ENCODE measurements around the gene KRTAP10-1. TPM values are rescaled to one million over a fixed set of nuclear protein-coding genes. Genes with fewer than 3 reads are reported as not detected.

KRTAP10-1 gene
- total RNA-seq, 1 experiment from 2014 or later: not detected

DNA sequence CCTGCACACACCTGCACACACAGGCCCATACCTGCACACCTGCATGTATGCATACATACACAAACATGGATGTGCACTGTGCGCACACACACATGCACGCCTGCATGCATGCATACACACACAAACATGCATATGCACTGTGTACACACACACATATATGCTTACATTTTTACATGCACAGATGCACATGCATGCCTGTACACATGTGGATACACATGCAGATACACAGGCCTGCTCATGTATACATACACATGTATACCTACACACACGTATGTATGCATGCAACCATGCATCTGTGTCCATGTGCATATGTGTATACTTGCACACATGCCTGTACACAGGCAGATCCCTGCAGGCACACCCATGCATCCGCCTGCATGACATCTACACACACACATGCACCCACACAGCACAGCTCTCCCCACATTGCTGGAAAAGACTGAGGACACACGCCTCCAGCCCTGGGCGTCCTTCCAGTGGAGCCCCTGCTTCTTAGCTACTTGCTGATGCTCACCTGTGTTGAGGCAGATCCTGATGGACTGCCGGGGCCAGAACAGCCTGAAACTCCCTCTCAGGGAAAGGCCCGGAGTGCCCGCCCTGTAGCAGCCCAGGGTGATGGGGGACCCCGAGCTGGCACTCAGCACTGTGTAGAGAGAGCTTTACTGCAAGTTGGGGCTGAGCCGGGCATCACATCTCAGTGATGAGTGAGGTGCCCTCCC is 28.6 kb downstream of the KRTAP10-1 start:
- no peaks in the 10 kb centered on the region for H3K36me3 ChIP-seq (ENCODE audit: control insufficient read depth, insufficient read depth, low read length)
- TF ChIP-seq, protein P1, sequence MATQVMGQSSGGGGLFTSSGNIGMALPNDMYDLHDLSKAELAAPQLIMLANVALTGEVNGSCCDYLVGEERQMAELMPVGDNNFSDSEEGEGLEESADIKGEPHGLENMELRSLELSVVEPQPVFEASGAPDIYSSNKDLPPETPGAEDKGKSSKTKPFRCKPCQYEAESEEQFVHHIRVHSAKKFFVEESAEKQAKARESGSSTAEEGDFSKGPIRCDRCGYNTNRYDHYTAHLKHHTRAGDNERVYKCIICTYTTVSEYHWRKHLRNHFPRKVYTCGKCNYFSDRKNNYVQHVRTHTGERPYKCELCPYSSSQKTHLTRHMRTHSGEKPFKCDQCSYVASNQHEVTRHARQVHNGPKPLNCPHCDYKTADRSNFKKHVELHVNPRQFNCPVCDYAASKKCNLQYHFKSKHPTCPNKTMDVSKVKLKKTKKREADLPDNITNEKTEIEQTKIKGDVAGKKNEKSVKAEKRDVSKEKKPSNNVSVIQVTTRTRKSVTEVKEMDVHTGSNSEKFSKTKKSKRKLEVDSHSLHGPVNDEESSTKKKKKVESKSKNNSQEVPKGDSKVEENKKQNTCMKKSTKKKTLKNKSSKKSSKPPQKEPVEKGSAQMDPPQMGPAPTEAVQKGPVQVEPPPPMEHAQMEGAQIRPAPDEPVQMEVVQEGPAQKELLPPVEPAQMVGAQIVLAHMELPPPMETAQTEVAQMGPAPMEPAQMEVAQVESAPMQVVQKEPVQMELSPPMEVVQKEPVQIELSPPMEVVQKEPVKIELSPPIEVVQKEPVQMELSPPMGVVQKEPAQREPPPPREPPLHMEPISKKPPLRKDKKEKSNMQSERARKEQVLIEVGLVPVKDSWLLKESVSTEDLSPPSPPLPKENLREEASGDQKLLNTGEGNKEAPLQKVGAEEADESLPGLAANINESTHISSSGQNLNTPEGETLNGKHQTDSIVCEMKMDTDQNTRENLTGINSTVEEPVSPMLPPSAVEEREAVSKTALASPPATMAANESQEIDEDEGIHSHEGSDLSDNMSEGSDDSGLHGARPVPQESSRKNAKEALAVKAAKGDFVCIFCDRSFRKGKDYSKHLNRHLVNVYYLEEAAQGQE (IDR thresholded peaks at IDR 0.05; ENCODE audit: insufficient read depth in 1 of 2, low read depth in 2 of 2, low read length in 1 of 2): no peak
- TF ChIP-seq POLR2AphosphoS5 (IDR thresholded peaks at IDR 0.05; ENCODE audit: low read depth, low read length) (no peak), SIN3A (IDR thresholded peaks at IDR 0.05; ENCODE audit: borderline replicate concordance, insufficient read depth, low read depth, low read length) (no peak), TCF7L2 (IDR thresholded peaks at IDR 0.05; ENCODE audit: low read depth, low read length) (no peak)
- TF ChIP-seq, protein P2, sequence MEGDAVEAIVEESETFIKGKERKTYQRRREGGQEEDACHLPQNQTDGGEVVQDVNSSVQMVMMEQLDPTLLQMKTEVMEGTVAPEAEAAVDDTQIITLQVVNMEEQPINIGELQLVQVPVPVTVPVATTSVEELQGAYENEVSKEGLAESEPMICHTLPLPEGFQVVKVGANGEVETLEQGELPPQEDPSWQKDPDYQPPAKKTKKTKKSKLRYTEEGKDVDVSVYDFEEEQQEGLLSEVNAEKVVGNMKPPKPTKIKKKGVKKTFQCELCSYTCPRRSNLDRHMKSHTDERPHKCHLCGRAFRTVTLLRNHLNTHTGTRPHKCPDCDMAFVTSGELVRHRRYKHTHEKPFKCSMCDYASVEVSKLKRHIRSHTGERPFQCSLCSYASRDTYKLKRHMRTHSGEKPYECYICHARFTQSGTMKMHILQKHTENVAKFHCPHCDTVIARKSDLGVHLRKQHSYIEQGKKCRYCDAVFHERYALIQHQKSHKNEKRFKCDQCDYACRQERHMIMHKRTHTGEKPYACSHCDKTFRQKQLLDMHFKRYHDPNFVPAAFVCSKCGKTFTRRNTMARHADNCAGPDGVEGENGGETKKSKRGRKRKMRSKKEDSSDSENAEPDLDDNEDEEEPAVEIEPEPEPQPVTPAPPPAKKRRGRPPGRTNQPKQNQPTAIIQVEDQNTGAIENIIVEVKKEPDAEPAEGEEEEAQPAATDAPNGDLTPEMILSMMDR (IDR thresholded peaks at IDR 0.05): no peak
- H3K4me3 ChIP-seq (ENCODE audit: low read depth in 2 of 2, low read length in 2 of 2): no peak overlapping the region
- H3K4me1 ChIP-seq (ENCODE audit: control insufficient read depth, insufficient read depth, low read length): no peaks in the 10 kb centered on the region
- ChIA-PET POLR2A (no interaction called here), CTCF (interaction anchor here (1.3 to 1.5 kb wide), 2 partner anchors 231 to 282 kb away, joined by 3 to 8 read pairs; no protein-coding TSS in a partner anchor)
- no peak for DNase-seq (ENCODE audit: low read depth, low spot score)
- H3K9me3 ChIP-seq (ENCODE audit: control insufficient read depth, insufficient read depth, low read depth, low read length): no peaks in the 10 kb centered on the region
- in situ Hi-C loops (cut with HindIII; ENCODE audit: low pct_unique_long_range_greater_than_20kb, low sequenced_read_pairs) (no loop called here), intact Hi-C loops (cut with micrococcal nuclease; ENCODE audit: unreplicated experiment) (loop anchor here (5.0 to 10.0 kb wide), 2 partner anchors 231 to 273 kb away; no protein-coding TSS in a partner anchor)
- H3K27me3 ChIP-seq (ENCODE audit: control insufficient read depth, insufficient read depth, low read length): no peaks in the 10 kb centered on the region
- H3K27ac ChIP-seq (ENCODE audit: low read length): no peak overlapping the region
- no TSS peak for BruUV-seq (replicated peaks)
- no peak for ATAC-seq

DNA sequence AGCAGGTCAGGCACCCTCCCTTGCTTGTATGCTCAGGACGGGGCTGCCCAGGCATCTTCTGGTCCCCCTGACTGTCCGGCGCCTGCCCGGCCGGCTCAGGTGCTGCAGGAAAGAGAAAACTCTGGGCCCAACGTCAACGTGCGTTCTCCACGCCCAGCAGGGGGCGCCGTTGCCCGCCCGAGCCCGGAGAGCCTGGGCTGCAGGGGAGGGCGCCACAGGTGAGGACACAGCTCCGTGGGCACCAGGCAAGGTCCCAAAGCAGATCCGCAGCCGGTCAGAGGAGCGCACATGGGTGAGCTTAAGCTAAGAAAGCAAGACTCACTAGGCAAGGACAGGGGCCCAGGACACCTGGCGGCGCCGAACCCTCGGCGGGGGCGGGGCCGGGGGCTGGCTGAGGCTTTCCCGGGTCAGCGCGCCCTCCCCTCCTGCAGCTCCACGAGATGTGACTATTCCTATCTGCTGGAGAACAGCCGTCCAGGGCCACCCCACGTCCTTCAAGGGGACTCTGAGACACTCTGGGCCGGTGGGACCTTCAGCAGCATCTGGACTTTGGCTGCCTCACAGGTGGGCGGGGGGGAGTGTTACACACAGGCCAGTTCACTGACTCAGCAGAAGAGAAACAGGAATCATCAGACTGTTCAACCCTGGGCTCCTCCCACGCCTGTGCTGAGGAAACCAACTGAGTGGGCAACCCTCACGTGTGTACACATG is 29.3 kb downstream of the KRTAP10-1 start:
- ChIA-PET POLR2A (no interaction called here), CTCF (interaction anchor here (1.3 to 1.5 kb wide), 2 partner anchors 232 to 282 kb away, joined by 3 to 8 read pairs; no protein-coding TSS in a partner anchor)
- peak; percentile 79 for ATAC-seq
- no TSS peak for BruUV-seq (replicated peaks)
- no peaks in the 10 kb centered on the region for H3K27me3 ChIP-seq (ENCODE audit: control insufficient read depth, insufficient read depth, low read length)
- no peaks in the 10 kb centered on the region for H3K9me3 ChIP-seq (ENCODE audit: control insufficient read depth, insufficient read depth, low read depth, low read length)
- in situ Hi-C loops (cut with HindIII; ENCODE audit: low pct_unique_long_range_greater_than_20kb, low sequenced_read_pairs) (no loop called here), intact Hi-C loops (cut with micrococcal nuclease; ENCODE audit: unreplicated experiment) (loop anchor here (5.0 to 10.0 kb wide), 2 partner anchors 232 to 274 kb away; no protein-coding TSS in a partner anchor)
- no peak overlapping the region for H3K4me3 ChIP-seq (ENCODE audit: low read depth in 2 of 2, low read length in 2 of 2)
- no peaks in the 10 kb centered on the region for H3K4me1 ChIP-seq (ENCODE audit: control insufficient read depth, insufficient read depth, low read length)
- no peak for DNase-seq (ENCODE audit: low read depth, low spot score)
- TF ChIP-seq, protein P1 (IDR thresholded peaks at IDR 0.05; ENCODE audit: insufficient read depth in 1 of 2, low read depth in 2 of 2, low read length in 1 of 2): no peak
- TF ChIP-seq, protein P2 (IDR thresholded peaks at IDR 0.05): peak; percentile 86
- no peaks in the 10 kb centered on the region for H3K36me3 ChIP-seq (ENCODE audit: control insufficient read depth, insufficient read depth, low read length)
- no peak overlapping the region for H3K27ac ChIP-seq (ENCODE audit: low read length)
